ENCODE measurements around the gene FAM227A.
"Not testable (repeated sequence)": the region's sequence is repeated elsewhere in the genome, so short reads cannot be mapped to it uniquely, and the experiment has no call there.

The FAM227A gene

DNA sequence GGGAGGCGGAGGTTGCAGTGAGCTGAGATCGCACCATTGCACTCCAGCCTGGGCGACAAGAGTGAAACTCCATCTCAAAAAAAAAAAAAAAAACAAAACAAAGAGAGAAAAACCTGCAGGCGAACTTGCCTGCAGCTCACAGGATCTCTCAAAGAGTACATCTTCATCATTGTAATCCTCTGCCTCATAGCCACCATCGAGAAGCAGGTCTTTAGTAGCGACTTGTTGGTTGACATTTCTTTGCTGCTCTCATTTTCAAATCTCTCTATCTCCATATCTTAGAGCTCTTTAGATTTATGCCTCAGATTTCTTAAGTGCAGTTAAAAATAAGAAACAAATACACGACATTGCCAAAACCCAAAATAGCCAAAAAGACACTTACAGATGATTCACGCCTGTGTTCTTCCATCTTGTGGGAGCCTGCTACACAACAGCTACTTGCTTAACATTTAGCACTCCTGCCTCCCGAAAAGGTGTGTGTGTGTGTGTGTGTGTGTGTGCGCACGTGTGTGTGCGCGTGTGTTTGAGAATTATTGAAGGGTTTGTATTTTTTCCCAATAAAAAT is 14.6 kb downstream of the FAM227A start:
- no peak for DNase-seq
- TF ChIP-seq GATA1 (IDR thresholded peaks at IDR 0.05; ENCODE audit: low read depth, low read length) (no peak), POLR2A (IDR thresholded peaks at IDR 0.05; ENCODE audit: low read length) (no peak)

DNA sequence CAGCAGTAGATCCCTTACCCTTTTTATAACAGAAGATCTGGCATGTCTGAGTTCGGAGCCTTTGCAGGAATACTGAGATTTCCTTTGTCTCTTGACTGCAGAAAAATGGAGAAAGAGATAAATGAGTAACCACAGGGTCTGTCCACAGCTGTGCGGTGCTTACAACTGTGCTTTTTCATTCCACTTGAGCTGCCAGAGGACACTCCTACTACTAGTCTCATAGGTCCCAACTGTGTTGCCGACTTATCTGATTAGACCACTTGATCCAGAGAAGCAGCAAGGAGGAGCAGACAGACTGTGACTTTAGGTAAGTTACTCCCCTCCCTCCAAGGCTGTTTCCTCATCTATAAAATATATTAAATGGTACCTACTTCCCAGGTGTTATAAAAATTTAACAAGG is 17.5 kb downstream of the FAM227A start:
- no peak for TF ChIP-seq POLR2A (IDR thresholded peaks at IDR 0.05; ENCODE audit: low read length)
- TF ChIP-seq GATA1 (IDR thresholded peaks at IDR 0.05; ENCODE audit: low read depth, low read length): no peak
- peak in 1 of 2 experiments; percentile 26 for DNase-seq

DNA sequence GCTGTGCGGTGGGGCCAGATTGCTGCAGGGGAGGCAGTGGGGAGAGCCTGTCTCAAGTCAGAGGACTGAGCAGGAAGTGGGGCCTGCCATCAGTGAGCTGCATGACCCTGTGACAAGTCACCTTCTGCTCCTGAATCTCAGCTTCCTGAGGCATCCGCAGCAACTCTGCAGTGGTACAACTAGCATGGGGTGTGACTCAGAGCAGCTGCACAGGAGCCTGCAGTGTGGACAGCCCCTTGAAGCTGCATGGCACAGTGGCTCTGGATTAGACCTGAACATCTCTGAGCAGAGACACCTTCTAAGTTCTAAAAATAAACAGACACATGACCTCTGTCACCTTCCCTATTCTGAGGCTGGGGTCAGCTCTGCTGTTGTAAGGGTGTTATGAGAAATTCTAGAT is 18.0 kb downstream of the FAM227A start:
- no peak for DNase-seq
- TF ChIP-seq GATA1 (IDR thresholded peaks at IDR 0.05; ENCODE audit: low read depth, low read length) (no peak), POLR2A (IDR thresholded peaks at IDR 0.05; ENCODE audit: low read length) (no peak)

DNA sequence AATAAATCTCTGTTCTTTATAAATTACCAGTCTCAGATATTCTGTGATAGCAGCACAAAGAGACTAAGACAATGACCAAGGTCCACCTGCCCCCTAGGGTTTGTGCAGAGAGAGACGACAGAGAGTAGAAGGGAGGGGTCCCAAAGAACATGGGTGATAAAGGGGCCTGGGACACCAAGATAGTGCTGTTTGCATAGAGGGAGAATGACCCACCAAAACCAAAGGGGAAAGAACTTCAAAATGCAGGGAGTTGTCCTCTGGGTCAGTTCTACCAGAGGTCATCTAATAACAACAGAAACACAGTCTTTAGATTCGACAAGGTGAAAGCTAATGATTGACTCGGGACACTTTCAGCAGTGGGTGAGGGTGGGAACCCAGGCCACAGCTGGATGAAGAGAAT is 23.7 kb downstream of the FAM227A start:
- TF ChIP-seq POLR2A (IDR thresholded peaks at IDR 0.05; ENCODE audit: low read length) (no peak), GATA1 (IDR thresholded peaks at IDR 0.05; ENCODE audit: low read depth, low read length) (no peak)
- DNase-seq: peak; percentile 24 to 72

DNA sequence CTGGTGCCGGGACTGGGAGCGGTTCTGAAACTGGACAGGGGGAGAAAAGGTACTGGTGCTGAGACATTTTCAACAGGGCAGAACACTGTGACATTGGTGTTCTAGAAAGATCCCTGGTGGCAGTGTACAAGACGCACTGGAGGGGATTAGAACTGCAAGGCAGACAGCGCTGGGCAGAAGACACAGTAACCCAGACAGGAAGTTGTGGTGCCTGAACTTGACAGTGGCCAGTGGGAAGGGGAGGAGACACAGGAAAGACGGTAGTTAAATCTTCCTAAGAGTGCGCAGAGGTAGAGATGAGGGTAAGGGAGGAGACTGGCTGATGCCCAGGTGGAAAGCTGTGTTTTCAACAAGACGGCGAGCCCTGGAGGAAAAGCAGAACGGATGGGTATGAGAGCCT is 24.5 kb downstream of the FAM227A start:
- TF ChIP-seq GATA1 (IDR thresholded peaks at IDR 0.05; ENCODE audit: low read depth, low read length): no peak
- TF ChIP-seq POLR2A (IDR thresholded peaks at IDR 0.05; ENCODE audit: low read length): no peak
- no peak for DNase-seq

DNA sequence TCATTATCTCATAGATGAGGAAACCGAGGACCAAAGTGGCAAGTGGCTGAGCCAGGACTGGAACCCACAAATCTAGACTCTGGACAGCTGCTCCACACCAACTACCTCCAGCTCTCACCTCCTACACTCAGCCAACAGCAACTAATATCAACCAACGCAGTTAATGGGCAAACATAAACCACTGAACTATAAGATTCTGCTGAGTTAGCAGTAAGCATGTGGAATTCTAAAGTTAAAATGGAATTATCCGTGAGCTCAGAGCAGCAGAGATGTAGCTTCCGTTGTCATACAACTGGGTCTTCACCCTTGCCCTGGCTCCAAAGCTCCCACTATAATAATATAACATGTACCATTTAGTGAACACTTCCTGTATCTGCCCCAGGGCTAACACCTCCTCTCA is 27.1 kb downstream of the FAM227A start:
- no peak for TF ChIP-seq GATA1 (IDR thresholded peaks at IDR 0.05; ENCODE audit: low read depth, low read length)
- TF ChIP-seq POLR2A (IDR thresholded peaks at IDR 0.05; ENCODE audit: low read length): no peak
- DNase-seq: no peak

DNA sequence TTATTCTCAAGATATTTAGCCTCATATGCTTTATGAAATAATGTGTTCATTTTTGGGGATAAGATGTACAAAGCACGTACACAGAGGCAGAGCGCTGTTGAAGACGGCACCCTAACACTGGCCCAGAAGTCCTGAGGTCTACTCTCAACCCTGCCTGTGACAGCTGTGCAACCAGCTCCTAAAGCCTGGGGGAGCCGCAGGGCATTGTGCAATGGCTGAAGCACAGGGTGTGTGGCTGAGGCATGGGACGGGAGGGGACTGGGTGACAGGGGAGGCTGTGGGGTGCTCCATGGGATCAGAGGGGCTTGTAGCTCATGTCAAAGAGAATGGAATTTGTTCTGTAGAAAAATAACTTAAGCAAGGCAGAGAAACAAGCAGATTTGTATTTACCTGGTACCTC is 27.7 kb downstream of the FAM227A start:
- DNase-seq: no peak
- TF ChIP-seq POLR2A (IDR thresholded peaks at IDR 0.05; ENCODE audit: low read length): no peak

DNA sequence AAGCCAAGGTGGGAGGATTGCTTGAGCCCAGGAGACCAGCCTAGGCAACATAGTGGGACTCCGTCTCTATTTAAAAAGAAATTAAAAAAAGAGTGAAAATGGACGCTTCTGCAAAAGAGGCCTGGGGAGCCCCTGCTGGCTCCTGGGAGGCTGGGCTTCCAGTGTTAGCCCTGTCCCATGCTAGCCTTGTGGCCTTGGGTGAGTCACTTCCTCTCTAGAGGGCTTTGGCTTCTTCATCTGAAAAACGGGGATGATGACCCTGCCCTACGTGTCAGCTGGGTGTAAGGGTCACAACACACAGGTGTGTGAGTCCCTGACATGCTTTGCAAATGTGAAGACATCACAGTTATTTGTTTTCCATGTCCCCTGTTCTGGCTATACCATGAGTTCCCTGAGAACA is 32.8 kb downstream of the FAM227A start:
- no peak for TF ChIP-seq POLR2A (IDR thresholded peaks at IDR 0.05; ENCODE audit: low read length)
- no peak for TF ChIP-seq GATA1 (IDR thresholded peaks at IDR 0.05; ENCODE audit: low read depth, low read length)
- no peak for DNase-seq

DNA sequence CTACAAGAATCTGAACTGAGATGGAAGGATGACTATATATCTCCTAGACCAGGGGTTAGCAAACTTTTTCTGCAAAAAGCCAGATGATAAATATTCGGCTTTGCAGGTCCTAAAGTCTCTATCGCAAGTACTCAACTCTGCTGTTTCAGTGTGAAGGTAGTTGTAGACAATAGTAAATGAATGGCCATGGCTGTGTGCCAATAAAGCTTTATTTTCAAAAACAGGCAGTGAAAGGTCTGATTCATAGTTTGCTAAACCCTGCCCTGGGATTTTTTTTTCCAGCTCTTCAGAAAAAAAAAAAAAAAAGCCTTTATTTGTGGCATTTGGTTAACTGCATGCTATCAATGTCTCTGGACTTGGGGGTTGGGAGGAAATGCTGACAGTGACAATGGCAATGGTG is 37.5 kb downstream of the FAM227A start:
- DNase-seq: no peak
- TF ChIP-seq POLR2A (IDR thresholded peaks at IDR 0.05; ENCODE audit: low read length): no peak
- no peak for TF ChIP-seq GATA1 (IDR thresholded peaks at IDR 0.05; ENCODE audit: low read depth, low read length)

DNA sequence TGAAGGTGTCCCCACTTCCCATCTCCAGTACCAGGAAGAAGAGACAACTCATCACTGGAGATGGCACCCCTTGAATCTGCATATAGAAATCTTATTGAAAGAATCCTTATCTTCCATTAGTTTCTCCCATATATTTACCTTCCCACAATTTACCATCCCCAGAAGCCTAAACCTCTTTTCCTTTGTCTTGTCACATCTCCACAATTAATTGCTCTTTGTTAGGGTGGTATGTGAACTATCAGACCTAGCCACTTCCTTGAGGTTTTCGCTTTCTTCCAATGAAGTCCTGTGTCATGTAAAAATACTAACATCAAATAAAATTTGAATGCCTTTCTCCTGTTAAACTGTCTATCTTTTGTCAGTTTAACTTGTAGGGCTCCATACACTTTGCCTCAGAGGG is 37.9 kb downstream of the FAM227A start:
- DNase-seq: no peak
- TF ChIP-seq GATA1 (IDR thresholded peaks at IDR 0.05; ENCODE audit: low read depth, low read length) (no peak), POLR2A (IDR thresholded peaks at IDR 0.05; ENCODE audit: low read length) (no peak)

DNA sequence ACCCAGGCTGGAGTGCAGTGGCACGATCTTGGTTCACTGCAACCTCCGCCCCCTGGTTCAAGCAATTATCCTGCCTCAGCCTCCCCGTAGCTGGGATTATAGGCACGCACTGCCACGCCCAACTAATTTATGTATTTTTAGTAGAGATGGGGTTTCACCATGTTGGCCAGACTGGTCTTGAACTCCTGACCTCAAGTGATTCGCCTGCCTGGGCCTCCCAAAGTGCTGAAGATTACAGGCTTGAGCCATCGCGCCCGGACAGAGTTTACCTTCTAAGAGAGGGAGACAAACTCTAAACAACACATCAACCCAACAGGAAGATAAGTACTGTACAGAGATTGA is 41.2 kb downstream of the FAM227A start:
- DNase-seq: not testable (repeated sequence)

DNA sequence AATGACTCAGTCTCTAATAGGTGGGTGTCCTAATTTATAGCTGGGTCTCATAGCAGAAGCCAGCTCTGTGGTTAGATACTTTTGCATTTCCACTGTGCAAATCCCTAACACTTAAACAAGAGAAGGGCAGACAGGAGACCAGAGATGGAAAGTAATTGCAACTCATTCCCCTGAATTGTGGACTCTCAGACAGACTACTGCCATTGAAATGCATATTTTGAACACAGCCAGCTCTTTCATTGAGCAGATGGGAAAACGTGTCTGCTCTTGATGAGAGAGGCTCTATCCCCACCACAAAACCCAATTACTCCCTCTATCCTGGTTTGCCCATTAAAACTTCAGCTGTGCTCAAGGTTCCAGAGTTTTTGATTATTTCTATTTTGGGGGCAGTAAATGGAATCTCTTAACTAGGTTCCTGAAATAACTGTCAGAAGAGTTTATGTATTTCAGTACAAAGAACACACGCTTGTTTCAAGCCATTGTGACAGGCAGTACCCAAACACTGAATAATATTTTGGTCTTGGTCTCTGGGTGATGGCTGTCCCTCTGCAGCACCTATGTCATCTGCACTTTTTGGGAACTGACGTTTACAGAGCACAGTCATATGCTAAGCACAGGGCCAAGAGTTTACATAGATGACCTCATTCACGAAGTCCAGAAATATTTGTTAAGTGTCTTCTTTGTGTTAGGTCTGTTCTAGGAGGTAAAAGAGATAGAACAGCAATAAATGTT is 41.7 kb downstream of the FAM227A start:
- DNase-seq: no peak
- no peak for TF ChIP-seq POLR2A (IDR thresholded peaks at IDR 0.05; ENCODE audit: low read length)
- no peak for TF ChIP-seq GATA1 (IDR thresholded peaks at IDR 0.05; ENCODE audit: low read depth, low read length)

DNA sequence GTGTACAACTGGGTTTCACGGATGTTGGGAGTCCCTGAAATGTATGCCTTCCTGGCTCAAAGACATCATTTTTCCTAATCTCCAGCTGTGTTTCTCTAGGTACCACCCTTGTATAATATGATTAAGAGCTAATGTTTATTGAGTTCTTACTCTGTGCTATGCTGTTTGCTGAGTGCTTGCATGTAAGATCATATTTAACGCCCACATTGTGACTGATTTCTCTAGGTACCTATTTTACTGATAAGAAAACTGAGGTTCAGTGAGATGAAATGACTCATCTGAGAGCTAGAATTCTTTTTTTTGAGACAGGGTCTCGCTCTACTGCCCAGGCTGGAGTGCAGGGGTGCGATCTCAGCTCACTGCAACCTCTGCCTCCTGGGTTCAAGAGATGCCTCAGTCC is 42.6 kb downstream of the FAM227A start:
- TF ChIP-seq POLR2A (IDR thresholded peaks at IDR 0.05; ENCODE audit: low read length) (no peak), GATA1 (IDR thresholded peaks at IDR 0.05; ENCODE audit: low read depth, low read length) (no peak)
- no peak for DNase-seq

DNA sequence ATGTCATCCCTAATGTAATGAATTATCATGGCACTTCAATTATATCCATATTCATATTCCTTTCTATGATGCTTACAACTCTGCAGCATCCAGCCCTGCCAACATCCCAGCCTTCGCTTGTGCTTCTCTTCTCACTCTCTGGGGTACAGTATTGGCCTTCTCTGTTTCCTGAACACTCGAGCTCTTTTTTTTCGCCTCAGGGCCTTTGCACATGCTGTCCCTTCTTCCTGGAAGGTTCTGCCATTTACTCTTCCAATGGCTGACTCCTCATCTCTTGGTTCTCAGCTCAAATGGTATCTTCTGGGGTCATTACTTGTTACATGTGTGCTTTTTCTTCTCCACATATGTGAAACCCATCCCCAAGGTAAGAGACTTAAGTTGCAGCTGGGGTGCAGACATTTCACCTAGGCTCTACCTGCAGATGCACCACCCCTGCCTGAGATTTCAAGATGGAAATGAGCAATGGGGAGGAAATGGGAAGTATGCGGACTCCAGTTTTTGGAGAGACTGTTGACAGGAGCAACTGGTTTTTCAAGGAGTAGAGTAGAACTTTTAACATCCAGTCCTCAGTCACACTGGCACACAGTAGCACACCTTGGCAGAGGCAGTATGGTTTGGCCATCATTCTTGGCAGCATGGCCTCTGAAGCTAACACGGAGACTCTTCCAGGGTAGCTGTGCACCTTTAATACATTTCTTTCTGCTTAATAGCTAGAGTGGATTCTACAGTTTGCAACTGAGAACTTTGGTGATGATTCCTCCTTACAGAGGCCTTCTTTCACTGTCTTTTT is 43.8 kb downstream of the FAM227A start:
- no peak for DNase-seq
- TF ChIP-seq GATA1 (IDR thresholded peaks at IDR 0.05; ENCODE audit: low read depth, low read length): no peak
- no peak for TF ChIP-seq POLR2A (IDR thresholded peaks at IDR 0.05; ENCODE audit: low read length)

DNA sequence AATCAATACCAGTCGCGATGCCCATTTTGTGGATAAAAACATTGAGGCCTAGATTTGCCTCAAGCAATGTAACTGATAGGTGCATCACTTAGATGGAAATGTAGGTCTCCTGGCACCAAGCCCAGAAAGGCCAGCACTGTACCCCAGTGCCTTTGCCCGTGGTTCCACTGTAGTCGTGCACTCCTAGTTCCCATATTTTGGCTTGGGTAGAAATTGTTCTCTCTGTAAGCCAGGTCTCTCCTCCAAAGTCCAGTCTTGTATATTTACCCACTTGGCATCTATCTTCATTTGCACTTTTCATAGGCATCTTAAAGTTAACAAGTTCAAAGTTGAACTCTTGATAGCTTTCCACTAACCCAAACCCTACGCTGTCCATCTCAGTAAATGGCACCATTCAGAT is 44.6 kb downstream of the FAM227A start:
- no peak for DNase-seq
- TF ChIP-seq GATA1 (IDR thresholded peaks at IDR 0.05; ENCODE audit: low read depth, low read length): no peak
- TF ChIP-seq POLR2A (IDR thresholded peaks at IDR 0.05; ENCODE audit: low read length): no peak

All from erythroblast (primary cell).